Activated CD4-positive, CD25-positive, alpha-beta regulatory T cell treated with anti-CD3 and anti-CD28 coated beads, Interleukin-2, amount 50 U/mL, for 72 hours (primary cell): ENCODE measurements around the gene ACTG1.
A peak's percentile ranks its signal among the peaks of the same experiment; 100 is the strongest.
"Not testable (repeated sequence)": the region's sequence is repeated elsewhere in the genome, so short reads cannot be mapped to it uniquely, and the experiment has no call there.

ENCODE experiments used
- DNase-seq: peaks from one replicate; pipeline ENCODE4 v3.0.0; 2021

Gene ACTG1

DNA sequence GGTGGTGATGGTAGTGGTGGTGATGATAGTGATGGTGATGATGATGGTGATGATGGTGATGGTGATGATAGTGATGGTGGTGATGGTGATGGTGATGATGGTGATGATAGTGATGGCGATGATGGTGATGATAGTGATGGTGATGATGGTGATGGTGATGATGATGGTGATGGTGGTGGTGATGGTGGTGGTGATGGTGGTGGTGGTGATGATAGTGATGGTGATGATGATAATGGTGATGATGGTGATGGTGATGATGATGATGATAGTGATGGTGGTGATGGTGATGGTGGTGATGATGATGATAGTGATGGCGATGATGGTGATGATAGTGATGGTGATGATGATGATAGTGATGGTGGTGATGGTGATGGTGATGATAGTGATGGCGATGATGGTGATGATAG is 19.4 kb upstream of the ACTG1 start:
- not testable (repeated sequence) for DNase-seq

DNA sequence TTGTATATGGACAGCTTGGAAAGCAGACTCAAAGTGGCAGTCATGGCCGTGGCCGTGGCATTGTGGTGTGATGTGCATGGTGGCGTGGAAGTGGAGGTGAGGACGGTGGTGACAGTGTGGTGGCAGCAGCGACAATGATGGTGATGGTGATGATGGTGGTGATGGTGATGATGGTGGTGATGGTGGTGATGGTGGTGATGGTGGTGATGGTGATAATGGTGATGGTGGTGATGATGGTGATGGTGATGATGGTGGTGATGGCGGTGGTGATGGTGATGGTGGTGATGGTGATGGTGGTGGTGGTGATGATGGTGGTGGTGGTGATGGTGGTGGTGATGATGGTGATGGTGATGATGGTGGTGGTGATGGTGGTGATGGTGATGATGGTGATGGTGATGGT is 18.4 kb upstream of the ACTG1 start:
- DNase-seq = not testable (repeated sequence)

DNA sequence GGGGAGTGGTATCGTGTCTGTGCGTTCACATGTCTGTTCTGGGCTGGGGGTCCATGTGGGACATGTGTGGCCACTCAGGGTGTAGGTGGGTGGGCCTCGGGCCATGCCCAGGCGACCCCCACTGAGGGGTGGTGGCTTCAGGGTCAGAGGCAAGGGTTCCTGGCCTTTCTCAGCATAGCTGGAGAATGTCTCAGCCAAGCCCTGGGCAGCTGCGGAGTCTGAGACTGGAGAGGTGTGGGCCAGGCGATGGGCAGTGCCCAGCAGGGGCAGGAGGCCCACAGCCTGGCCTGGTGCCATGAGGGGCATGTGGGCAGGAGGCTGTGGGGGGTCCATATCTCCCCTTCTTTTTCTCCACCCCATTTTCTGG is 16.8 kb upstream of the ACTG1 start:
- DNase-seq = no peak

DNA sequence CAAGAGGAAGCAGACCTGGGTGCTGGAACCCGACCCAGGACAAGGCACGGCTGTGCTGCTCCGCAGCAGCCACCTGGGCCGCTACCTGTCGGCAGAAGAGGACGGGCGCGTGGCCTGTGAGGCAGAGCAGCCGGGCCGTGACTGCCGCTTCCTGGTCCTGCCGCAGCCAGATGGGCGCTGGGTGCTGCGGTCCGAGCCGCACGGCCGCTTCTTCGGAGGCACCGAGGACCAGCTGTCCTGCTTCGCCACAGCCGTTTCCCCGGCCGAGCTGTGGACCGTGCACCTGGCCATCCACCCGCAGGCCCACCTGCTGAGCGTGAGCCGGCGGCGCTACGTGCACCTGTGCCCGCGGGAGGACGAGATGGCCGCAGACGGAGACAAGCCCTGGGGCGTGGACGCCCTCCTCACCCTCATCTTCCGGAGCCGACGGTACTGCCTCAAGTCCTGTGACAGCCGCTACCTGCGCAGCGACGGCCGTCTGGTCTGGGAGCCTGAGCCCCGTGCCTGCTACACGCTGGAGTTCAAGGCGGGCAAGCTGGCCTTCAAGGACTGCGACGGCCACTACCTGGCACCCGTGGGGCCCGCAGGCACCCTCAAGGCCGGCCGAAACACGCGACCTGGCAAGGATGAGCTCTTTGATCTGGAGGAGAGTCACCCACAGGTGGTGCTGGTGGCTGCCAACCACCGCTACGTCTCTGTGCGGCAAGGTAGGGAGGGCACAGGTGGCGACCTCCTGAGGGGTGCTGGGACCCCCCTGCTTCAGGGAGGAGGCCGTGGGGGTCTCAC is 16.2 kb upstream of the ACTG1 start:
- DNase-seq = no peak

DNA sequence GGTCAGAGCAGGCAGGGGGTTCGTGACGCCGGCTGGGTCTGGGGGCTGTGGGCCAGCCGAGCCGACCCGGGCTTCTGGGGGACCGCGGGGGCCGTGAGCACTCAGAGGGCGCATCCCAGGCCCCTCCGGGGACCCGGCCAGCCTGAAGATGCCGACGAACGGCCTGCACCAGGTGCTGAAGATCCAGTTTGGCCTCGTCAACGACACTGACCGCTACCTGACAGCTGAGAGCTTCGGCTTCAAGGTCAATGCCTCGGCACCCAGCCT is 15.7 kb upstream of the ACTG1 start:
- no peak for DNase-seq

DNA sequence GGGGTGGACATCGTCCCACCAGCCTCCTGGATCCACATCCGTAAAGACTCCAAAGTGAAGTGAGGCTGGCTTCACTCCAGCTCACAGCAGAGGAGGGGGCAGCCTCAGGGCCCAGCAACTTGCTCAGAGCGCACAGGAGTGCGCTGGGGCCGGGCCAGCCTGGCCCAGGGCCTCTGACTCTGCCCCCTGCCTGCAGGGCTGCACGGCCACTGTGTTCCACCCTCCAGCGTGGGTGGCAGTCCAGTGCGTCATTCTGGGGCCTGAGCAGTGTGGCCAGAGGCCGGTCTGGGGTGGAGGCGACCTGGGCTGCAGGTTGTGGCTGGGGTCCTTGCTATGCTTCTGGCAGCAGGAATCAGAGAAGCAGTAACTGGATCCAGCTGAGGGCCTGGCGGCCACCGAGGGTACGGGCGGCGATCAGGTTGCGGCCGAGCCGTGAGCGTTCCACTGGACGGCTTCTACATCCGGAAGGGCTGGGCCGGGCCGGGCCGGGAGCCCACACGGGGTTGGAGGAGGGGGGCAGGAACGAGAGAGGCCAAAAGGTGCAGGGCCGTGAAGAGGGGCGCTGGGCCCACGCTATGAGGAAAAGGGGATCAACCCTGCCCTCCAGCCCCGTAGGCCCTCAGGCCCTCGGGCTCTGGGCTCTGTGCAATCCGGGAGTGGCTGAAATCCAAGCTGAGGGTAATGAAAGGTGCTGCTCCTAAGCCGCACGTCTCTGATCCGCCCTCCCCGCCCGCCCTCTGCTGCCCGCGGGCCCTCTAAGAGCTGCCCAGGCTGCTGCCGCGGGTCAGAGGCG is 15.2 kb upstream of the ACTG1 start, which contains the start of gene FSCN2:
Gene FSCN2 (plus strand): TSS at position 787 of the 793 bp plus-strand sequence. CDS start 155 bp downstream, outside the sequence.
- DNase-seq = no peak

DNA sequence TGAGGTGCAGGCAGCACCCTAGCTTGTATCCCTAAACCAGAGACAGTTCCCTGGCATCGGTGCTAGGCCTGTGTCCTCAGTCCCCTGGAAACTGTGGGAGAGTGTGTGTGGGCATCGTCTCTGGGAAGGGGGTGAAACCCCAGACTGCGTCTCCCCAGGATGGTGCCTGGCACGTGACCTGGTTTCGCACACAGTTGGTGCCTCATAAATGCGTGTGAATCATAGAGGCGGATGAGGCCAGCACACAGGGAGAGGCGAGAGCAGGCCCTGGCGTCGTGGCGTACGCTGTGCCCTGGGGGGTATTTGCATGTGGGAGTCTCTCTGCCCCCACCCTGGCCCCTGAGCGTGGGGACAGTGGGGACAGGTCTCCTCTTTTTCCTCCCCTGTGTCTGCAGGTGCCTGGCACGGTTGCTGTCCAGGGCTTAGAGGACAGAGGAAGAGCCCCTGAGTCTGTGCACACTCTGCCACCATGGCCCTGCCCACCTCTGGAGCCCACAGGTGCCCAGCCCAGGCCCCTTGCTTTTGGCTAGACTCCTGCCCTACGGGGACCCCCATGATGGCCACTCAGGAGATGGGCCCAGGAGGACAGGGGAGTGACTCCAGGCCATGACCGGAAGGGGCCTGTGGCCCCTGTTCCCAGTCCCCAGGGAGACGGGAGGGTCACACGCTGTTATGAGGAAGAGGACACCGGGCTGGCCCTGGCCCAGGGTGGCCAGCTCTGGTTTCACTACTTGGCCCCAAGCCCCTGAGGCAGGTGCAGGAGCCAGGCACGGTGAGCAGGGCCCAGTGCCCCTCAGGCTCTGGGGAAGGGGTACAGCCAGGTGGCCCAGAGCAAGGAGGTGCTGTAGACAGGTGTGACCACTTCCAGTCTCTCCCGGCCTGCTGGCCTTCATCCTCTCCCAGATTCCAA is 14.3 kb upstream of the ACTG1 start:
- no peak for DNase-seq

DNA sequence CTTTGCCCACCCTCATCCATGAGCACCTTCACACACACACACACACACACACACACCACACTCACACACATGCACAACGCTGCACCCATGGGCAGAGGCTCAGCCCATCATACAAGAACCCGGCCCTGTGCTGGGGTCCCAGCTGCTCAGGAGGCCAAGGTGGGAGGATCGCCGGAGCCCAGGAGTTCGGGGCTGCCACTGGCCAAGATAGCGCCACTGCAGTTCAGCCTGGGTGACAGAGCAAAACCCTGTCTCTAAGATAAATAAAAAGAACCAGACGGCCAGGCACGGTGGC is 12.2 kb upstream of the ACTG1 start:
- DNase-seq = no peak

DNA sequence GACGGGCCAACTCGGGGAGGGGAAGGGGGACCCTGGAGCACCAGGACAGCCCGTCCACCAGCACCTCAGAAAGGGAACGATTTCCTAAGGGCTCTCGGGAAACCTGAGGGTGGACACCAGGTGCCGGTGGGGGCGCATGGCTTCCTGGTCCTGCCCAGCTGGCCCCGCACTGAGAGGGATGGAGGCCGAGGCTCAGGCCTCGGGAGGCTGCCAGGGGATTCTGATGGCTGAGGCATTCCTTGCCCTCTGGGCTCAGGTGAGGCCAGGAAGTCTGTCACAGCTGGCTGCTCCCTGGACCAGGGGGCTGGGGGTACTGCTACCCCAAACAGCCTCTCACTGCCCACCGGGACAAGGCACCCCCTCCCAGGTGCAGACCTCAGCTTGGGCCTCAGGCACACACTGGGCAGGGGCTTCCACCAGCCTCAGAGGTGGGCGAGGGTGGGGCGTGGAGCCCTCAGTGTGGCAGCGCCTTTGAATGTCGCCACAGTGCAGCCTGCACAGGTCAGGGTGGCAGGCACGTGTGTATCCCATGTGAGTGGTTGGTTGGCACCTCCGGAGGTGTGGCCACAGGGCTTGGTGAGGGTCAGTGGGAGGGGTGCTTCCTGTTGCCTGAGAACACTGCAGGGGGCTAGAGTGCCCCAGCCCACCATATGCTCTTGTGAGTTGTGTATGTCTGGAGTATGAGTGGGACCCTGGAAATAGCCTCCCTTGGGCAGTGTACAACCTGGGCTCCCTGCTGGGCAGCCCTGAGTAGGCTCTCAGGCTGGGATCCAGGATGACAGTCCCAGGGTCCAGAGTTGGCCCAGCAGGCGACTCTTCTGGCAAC is 11.7 kb upstream of the ACTG1 start:
- DNase-seq = no peak

DNA sequence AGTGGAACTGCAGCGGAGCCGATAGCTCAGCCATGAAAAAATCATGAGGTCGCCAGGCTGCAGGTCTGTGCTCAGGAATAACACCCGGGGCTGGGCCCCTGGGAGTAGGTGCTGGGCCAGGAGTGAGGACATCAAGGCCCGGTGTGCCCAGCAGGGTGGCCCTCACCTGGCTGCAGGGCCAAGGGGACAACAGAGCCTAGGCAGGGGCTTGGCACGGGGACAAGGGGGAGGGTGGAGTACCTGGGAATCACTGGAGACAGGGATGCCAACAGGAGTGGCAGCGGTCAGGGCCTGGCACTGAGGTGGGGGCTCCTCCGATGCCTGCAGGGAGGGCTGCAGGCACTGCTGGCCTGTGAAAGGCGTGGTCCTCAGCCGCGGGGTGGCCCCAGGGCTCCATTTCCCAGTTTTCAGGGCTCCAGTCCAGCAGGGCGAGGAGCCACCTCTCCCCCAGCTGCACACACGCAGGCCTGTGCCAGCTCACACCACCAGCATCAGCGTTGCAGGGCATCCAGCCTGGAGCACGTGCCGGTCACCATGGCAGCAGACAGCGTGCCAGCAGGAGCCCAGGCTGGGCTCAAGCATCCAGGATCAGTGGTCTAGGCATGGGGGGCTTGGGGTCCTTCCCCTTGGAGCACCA is 10.9 kb upstream of the ACTG1 start:
- no peak for DNase-seq

DNA sequence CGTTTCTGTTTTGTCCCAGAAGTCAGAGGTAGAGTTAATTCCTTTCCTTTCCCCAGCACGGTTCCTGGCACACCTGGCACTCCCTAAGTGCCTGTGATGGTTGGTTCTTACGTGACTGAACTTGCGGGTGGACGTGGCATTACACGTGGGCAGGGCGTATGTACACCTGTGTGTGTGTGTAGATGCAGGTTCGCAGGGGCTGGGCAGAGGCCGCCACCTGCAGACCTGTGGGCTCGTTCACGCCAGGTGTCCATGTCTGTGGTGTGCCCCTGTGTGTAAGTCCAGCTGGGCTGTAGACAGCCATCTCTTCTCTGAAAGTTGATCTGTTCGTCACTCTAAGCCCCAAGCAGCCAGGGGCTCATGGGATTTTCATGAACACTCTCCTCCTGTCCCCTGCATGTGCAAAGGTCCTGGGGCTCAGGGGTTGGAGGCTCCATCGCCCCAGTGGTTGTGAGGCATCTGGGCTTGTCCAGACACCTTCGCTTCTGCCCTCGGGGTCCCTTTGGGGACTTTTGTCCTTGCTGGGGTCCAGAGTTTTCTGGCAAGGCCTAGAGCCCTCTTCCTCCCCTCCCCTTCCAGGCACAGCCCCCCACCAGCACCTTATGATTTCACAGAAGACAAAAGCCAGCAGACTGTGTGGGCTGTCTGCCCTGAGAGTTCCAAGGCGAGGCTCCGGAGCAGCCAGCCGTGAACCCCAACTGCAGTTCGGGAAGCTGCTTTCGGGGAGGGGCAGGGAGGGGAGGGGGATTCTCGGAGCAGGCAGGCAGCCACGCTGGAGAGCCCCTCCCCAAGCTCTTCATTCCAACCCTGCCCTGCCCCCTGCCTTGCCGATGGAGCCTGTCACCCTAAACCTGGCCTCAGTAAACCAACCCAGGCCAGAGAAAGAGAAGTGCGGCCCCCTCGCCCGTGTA is 10.1 kb upstream of the ACTG1 start:
- no peak for DNase-seq

DNA sequence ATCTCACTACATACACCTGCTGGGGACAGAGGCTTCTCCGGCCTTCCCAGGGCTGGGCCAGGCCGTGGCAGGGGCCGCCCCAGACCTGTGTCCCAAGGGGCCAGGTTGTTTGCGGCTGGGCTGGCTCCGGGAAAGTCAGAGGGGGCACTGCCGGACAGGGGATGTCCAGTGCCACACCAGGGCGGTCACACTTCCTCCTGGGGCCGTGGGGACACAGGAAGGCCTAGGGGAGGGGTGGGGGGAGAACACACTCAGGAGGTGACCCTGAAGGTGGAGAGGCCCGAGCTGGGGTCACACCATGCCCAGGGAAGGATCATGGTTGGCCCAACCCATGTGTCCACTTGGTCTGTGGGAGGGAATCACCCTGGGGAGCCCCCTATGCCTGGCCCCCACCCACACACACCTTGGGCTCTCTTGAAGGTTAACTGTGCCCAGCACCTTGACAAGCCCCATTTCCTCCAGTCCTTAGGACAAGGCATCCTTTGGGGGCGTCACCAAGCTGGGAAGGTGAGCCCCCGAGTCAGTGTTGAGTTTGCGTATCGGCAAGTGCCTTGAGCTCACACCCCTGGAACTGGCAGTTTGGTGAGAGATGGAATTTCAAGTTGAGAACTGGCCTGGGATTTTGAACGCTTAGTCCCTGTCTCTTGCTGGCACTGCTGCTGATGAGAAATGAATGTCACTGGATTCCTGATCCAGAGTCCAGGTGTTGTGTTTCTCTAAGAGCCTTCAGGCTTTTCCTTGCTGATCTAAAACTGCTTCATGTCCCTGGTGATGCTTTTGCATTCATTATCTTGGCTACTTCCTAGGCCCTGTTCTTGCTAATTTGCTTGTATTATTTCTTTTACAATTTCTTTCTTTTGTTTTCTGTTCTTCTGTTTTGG is 7.7 kb upstream of the ACTG1 start:
- DNase-seq = no peak

DNA sequence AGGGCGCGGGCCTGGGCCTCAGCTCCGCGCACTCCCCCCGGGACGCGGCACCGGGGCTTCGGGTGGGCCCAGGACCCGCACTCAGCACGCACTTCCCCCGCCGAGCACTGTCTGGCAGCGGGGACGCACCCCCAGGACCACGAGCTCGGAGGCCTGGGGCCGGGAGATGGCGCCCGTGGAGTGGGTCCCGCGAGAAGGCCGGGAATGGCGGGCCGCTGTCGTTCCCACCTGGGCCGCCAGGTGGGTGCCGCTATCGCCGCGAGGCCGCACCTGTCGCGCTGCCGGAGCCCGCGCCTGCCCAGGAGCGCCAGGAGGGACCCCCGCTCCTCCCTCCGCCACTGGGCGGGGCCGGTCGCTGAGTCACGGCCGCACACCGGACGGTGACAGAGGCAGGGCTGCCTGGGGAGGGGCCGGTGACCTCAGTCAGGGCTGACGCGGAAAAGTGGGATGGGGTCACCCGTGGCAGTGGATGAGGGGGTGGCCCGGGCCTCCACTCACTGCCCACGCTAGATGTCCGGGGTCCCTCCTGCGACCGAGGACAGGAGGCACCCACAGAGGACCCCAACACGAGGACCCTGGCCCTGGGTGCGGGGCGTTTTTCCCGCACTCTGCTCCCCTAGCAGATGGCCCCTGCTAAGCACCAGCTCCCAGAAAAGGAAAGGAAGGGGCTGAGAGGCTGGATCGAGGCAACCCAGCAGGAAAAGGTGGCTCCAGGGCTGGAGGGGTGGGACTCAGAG is 6.9 kb upstream of the ACTG1 start:
- peak; percentile 68 for DNase-seq

DNA sequence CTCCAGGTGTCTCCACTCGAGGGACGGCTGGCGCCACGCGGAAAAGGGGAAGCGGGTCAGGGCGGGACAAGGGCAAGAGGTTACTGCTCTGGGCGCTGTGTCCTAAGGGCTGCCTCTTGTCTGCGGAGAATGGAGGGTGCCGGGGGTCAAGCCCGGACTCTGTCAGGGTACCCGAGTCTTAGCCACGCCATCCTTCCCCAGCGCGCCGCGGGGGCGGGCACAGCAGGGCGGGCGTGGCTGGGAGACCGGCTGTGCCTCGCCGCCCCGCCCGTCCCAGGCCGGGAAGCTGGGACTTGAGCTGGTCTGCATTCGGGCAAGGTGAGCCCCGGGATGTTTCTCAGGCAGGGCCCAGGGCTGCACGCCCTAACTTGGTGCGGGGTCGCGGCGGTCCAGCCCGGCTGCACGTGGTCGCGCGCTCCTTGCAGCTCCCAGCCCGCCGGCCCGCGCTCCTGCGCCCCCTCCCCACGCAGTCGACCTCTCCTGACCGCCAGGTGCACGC is 6.2 kb upstream of the ACTG1 start:
- DNase-seq = no peak

DNA sequence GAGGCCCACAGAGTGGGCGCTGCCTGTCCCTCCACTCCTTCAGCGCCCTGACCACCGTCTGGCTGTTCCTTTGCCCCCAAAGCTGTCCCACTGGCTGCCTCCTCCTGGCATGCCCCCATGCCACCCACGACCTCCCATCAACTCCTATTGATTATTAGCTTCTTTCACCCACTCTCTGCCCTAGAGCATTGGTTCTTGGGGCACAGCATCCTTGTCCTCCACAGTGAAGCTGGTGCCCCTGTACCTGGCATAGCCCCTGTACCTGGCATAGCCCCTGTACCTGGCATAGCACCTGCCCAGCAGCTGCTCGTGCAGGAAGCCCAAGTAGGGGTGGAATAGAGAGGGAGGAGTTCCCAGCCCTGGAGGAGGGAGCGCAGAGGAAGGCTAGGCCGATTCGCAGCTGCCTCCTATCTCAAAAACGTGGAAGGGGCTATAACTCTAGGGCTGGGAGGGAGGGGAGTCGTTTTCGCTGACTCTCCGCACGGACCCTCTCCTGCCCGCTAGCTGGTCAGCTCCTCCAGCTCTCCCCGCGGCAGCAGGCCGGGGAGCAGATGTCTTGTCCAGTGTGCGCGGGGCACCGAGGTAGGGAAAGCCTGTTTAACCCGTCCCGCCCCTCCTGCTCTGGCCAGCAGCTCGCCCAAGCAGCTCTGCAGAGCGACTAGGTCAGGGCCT is 5.7 kb upstream of the ACTG1 start:
- DNase-seq = no peak

DNA sequence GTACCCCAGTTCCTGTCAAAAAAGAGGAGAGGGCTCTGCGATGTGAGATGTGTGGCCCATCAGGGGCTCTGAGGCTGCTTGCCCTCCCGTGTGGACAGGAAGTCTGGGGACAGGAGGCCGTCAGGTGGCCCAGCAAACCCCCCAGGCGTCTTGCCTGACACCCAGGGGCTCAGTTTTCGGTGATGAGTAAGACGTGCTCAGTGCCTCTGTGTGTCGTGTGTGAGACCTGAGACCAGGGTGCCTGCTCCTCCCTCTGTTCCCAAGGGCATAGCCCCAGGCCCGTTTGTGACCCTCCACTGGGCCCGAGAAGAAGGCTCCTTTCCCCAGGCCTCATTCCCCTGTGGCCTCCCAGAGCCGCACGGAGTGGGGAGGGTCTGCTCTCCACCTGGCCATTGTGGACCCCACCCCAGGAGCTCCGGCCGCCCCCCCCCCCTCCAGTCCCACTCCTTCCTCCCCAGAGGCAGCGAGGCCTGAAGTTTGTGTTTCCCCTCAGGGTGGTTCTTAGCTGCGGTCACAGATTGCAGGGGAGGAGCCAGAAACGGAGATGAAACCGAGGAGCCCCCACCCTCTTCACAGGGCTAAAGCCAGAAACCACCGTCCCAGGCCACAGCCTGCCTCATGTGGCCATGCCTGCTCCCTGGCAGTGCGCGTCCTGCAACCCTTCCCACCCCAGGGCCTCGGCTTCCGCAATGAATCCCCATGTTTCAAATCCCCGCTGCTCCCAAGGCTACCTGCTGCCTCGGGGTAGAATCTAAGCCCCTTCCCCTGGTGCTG is 4.9 kb upstream of the ACTG1 start:
- no peak for DNase-seq

DNA sequence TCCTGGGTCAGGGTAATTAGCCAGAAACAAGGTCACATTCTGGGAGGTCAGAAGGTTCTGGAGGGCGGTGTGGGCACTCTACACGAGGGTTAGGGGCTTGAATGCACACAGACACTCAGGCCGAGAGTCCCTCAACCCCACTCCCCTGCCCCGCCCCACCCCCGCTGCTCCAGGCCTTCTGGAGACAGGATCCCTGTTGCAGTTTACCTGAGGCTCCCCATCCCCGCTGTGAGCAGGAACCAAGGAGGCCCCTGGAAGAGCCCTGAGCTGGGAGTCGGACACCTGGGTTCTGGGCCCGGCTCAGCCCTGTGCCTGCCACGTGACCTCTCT is 4.4 kb upstream of the ACTG1 start:
- no peak for DNase-seq

DNA sequence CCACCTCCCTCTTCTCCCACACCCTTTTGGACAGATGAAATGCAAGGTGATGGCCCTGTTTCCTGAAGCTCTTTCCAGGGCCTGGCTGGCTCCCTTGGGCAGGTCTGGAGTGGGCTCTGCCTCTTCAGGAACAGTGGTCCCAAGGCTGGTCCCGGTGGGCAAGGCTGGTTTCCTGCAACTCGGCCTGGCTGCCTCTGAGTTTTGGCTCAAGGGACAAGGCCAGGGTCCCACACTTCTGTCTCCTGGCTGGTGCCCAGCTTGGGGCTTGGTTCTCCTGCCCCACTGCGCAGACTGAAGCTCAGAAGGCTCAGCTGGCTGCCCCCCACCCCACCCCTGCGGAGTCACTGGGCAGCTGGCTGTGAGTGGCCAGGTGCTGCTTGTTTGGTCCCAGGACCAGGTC is 3.8 kb upstream of the ACTG1 start:
- DNase-seq = no peak
